Tibial nerve (tissue), 4 donors: ENCODE results near the gene UGT1A6. TPM values are rescaled to one million over a fixed set of nuclear protein-coding genes. Genes with fewer than 3 reads are reported as not detected.
"Not testable (repeated sequence)": the region's sequence is repeated elsewhere in the genome, so short reads cannot be mapped to it uniquely, and the experiment has no call there.

Experiments used
- DNase-seq, 2 donors: peaks; one replicate each; pipeline ENCODE4 v3.0.0-alpha.2; 2019; ENCODE audit warnings: low spot score in 2 of 2
- H3K27ac ChIP-seq, 4 donors: fragments of 200-600 bp; sonication (generic) in 3 of 4; one replicate each; pipeline ENCODE4 v1.5.1; 2017 to 2019; ENCODE audit warnings: mild to moderate bottlenecking in 1 of 4
- H3K27me3 ChIP-seq, 2 donors: fragments of 200-600 bp; sonication (generic) in 1 of 2; one replicate each; pipeline versions ENCODE4 v1.5.1 to v1.6.0; 2017 to 2019
- H3K36me3 ChIP-seq, 3 donors: fragments of 200-600 bp; sonication (generic); one replicate each; pipeline ENCODE4 v1.5.1; 2018 to 2019
- H3K4me1 ChIP-seq, 4 donors: fragments of 200-600 bp; sonication (generic) in 3 of 4; one replicate each; pipeline ENCODE4 v1.5.1; 2017 to 2019
- H3K4me3 ChIP-seq, 4 donors: fragments of 200-600 bp; sonication (generic) in 3 of 4; one replicate each; pipeline ENCODE4 v1.5.1; 2017 to 2019; ENCODE audit warnings: mild to moderate bottlenecking in 1 of 4, moderate library complexity in 1 of 4
- H3K9me3 ChIP-seq, 4 donors: fragments of 200-600 bp; sonication (generic) in 3 of 4; one replicate each; pipeline ENCODE4 v1.5.1; 2017 to 2019
- CTCF ChIP-seq, 5 experiments: fragments of 200-600 bp in 3 of 5; fragments of 450-650 bp in 2 of 5; sonication (generic) in 3 of 5; IDR thresholded peaks; one replicate each; pipeline ENCODE4 v1.5.1; 2016 to 2019; ENCODE audit warnings: antibody characterized with exemption in 5 of 5, mild to moderate bottlenecking in 3 of 5, moderate library complexity in 2 of 5
- EP300 ChIP-seq, 2 donors: sonication (generic); formaldehyde crosslinking; IDR thresholded peaks; one replicate each; pipeline ENCODE4 v1.6.1; 2017; ENCODE audit warnings: antibody characterized with exemption in 2 of 2, mild to moderate bottlenecking in 1 of 2
- POLR2A ChIP-seq, 2 donors: fragments of 450-650 bp; IDR thresholded peaks; one replicate each; pipeline ENCODE4 v1.6.1; 2017; ENCODE audit warnings: antibody characterized with exemption in 2 of 2, mild to moderate bottlenecking in 2 of 2, moderate library complexity in 2 of 2
- WGBS, 2 donors: methylation state at CpG; one replicate each; pipeline ENCODE4 v1.1.5; 2018; 5-methylcytosine and 5-hydroxymethylcytosine counted together
- total RNA-seq, 4 donors: library from RNA; depleted of rRNA; stranded (reverse); fragments of >200 nt; gene quantifications; one replicate each; pipeline ENCODE4 v1.1.0, GENCODE V29; 2016

UGT1A6 gene
- total RNA-seq, 4 donors from 2014 or later: 0.39 TPM; not detected in 3

- H3K4me3 ChIP-seq: no peak overlapping the region
- H3K27me3 ChIP-seq: no peaks in the 10 kb centered on the region
- TF ChIP-seq EP300 (IDR thresholded peaks at IDR 0.05) (no peak), POLR2A (IDR thresholded peaks at IDR 0.05) (no peak), CTCF (IDR thresholded peaks at IDR 0.05) (no peak)
- no peak for DNase-seq
- peaks cover 0 to 11% (median 1%) of the 10 kb centered on the region in 4 donors for H3K9me3 ChIP-seq
- H3K4me1 ChIP-seq: no peaks in the 10 kb centered on the region
- WGBS, 2 donors: 73 to 78% methylated on average over 10 of the region's 10 CpGs
- H3K27ac ChIP-seq: no peak overlapping the region
- H3K36me3 ChIP-seq: no peaks in the 10 kb centered on the region
These were observed 54.0 kb downstream of the UGT1A6 start for GRCh38 chr2:233746475-233747282.

GRCh38 chr2:233747283-233747544 lies 54.5 kb downstream of the UGT1A6 start:
- no peak for DNase-seq
- H3K27me3 ChIP-seq: no peaks in the 10 kb centered on the region
- peaks cover 0 to 11% (median 1%) of the 10 kb centered on the region in 4 donors for H3K9me3 ChIP-seq
- H3K4me1 ChIP-seq: no peaks in the 10 kb centered on the region
- no peak for TF ChIP-seq EP300 (IDR thresholded peaks at IDR 0.05)
- no peak for TF ChIP-seq CTCF (IDR thresholded peaks at IDR 0.05)
- TF ChIP-seq POLR2A (IDR thresholded peaks at IDR 0.05): no peak
- no peak overlapping the region for H3K4me3 ChIP-seq
- no peaks in the 10 kb centered on the region for H3K36me3 ChIP-seq
- 92 to 97% methylated on average over 6 of the region's 6 CpGs for WGBS, 2 donors
- no peak overlapping the region for H3K27ac ChIP-seq

GRCh38 chr2:233750689-233751088 lies 58.0 kb downstream of the UGT1A6 start:
- not testable (repeated sequence) for H3K36me3 ChIP-seq, H3K4me1 ChIP-seq, DNase-seq, H3K4me3 ChIP-seq, H3K27me3 ChIP-seq, H3K27ac ChIP-seq
- 82 to 86% methylated on average over 2 of the region's 2 CpGs for WGBS, 2 donors
- H3K9me3 ChIP-seq: peaks cover 0 to 11% (median 1%) of the 10 kb centered on the region in 4 donors

GRCh38 chr2:233751212-233752009 lies 58.7 kb downstream of the UGT1A6 start:
- H3K27ac ChIP-seq, H3K4me3 ChIP-seq, H3K27me3 ChIP-seq, H3K36me3 ChIP-seq, DNase-seq, H3K4me1 ChIP-seq: not testable (repeated sequence)
- 78 to 80% methylated on average over 2 of the region's 2 CpGs for WGBS, 2 donors
- H3K9me3 ChIP-seq: peaks cover 0 to 11% (median 1%) of the 10 kb centered on the region in 4 donors

GRCh38 chr2:233754872-233755611 lies 62.4 kb downstream of the UGT1A6 start:
- TF ChIP-seq CTCF (IDR thresholded peaks at IDR 0.05) (no peak), POLR2A (IDR thresholded peaks at IDR 0.05) (no peak), EP300 (IDR thresholded peaks at IDR 0.05) (no peak)
- peaks cover 0 to 11% (median 1%) of the 10 kb centered on the region in 4 donors for H3K9me3 ChIP-seq
- 95% methylated on average over 38 to 44 of the region's 44 CpGs for WGBS, 2 donors
- H3K27me3 ChIP-seq: no peaks in the 10 kb centered on the region
- H3K4me3 ChIP-seq: no peak overlapping the region
- DNase-seq: no peak
- no peaks in the 10 kb centered on the region for H3K4me1 ChIP-seq
- no peak overlapping the region for H3K27ac ChIP-seq
- H3K36me3 ChIP-seq: no peaks in the 10 kb centered on the region
